OCI-LY7 (cell line): ENCODE measurements around the gene ARID5A.

Experiments used
- EZH2phosphoT487 ChIP-seq: fragments of 200-600 bp; sonication (generic); IDR thresholded peaks from 2 replicates; pipeline ENCODE4 v1.6.1; 2018; ENCODE audit warnings: low read depth, borderline replicate concordance, mild to moderate bottlenecking, mixed run types, antibody characterized with exemption, low read length, moderate library complexity, mixed read lengths
- TF ChIP-seq, protein P1 (sequence below): fragments of 200-600 bp; sonication (generic); conservative IDR thresholded peaks from 2 replicates; pipeline ENCODE4 v1.5.1; 2014; ENCODE audit warnings: mild to moderate bottlenecking, antibody characterized with exemption, low read length, moderate library complexity, mixed read lengths

GRCh38 chr2:96599941-96600340, 63.4 kb downstream of the ARID5A start:
- TF ChIP-seq, protein P1, sequence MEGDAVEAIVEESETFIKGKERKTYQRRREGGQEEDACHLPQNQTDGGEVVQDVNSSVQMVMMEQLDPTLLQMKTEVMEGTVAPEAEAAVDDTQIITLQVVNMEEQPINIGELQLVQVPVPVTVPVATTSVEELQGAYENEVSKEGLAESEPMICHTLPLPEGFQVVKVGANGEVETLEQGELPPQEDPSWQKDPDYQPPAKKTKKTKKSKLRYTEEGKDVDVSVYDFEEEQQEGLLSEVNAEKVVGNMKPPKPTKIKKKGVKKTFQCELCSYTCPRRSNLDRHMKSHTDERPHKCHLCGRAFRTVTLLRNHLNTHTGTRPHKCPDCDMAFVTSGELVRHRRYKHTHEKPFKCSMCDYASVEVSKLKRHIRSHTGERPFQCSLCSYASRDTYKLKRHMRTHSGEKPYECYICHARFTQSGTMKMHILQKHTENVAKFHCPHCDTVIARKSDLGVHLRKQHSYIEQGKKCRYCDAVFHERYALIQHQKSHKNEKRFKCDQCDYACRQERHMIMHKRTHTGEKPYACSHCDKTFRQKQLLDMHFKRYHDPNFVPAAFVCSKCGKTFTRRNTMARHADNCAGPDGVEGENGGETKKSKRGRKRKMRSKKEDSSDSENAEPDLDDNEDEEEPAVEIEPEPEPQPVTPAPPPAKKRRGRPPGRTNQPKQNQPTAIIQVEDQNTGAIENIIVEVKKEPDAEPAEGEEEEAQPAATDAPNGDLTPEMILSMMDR, result no peak
- TF ChIP-seq EZH2phosphoT487, result no peak
